ENCODE data around the gene TNFRSF4. TPM values are rescaled to one million over a fixed set of nuclear protein-coding genes. Genes with fewer than 3 reads are reported as not detected.

TNFRSF4 gene
- total and polyA plus RNA-seq, 2 donors (not counting 1 experiment from before 2014, with no cell fraction given): 0.63 to 1.8 TPM

- no peak overlapping the region for H3K27ac ChIP-seq (ENCODE audit: low read length in 2 of 2)
- ATAC-seq (ENCODE audit: low read depth) (no peak), DNase-seq (peak; percentile 29)
- H3K79me2 ChIP-seq (ENCODE audit: control insufficient read depth, insufficient read depth, low read length): no peaks in the 10 kb centered on the region
- CTCF ChIA-PET: interaction anchor here (0.6 kb wide), 1 partner anchor 95 kb away, joined by 3 read pairs; no protein-coding TSS in a partner anchor
- H2AFZ ChIP-seq (ENCODE audit: insufficient read depth, low read depth, low read length, poor library complexity, severe bottlenecking): no peak overlapping the region
- intact Hi-C loops (cut with micrococcal nuclease): no loop called here
- peaks cover 1 to 14% (median 5%) of the 10 kb centered on the region in 3 donors for H3K9me3 ChIP-seq (ENCODE audit: control extremely low read depth in 1 of 3, control insufficient read depth in 2 of 3, insufficient read depth in 1 of 3, low read length in 2 of 3)
- H3K27ac Mint-ChIP-seq: peak overlapping the region; percentile 50
- no peak overlapping the region for H3K4me3 ChIP-seq (ENCODE audit: control extremely low read depth in 1 of 5, extremely low read depth in 1 of 5, insufficient read depth in 1 of 5, low read depth in 2 of 5, low read length in 4 of 5)
- no peaks in the 10 kb centered on the region for H3K36me3 ChIP-seq (replicated peaks in 1 of 2; ENCODE audit: control extremely low read depth in 1 of 2, control insufficient read depth in 1 of 2, extremely low read depth in 1 of 2, insufficient read depth in 2 of 2, low read length in 1 of 2)
- peak overlapping the region; percentile 60 for H3K4me3 Mint-ChIP-seq
- no peaks in the 10 kb centered on the region for H3K27me3 Mint-ChIP-seq
- H3K4me1 ChIP-seq (ENCODE audit: control insufficient read depth in 2 of 2, insufficient read depth in 2 of 2, low read length in 2 of 2): peaks cover 5 to 7% of the 10 kb centered on the region in 2 donors
- H4K20me1 ChIP-seq (ENCODE audit: control insufficient read depth, insufficient read depth, low read length, poor library complexity, severe bottlenecking): no peaks in the 10 kb centered on the region
- POLR2A ChIA-PET: no interaction called here
- no peak overlapping the region for H3K9ac ChIP-seq (ENCODE audit: low read length)
- H3K9me3 Mint-ChIP-seq (ENCODE audit: insufficient read depth): peaks cover 5% of the 10 kb centered on the region
- 92% methylated on average over 21 of the region's 22 CpGs for WGBS (ENCODE audit: insufficient coverage)
- peaks cover 8% of the 10 kb centered on the region for H3K4me1 Mint-ChIP-seq
- no peak for TF ChIP-seq EZH2 (IDR thresholded peaks at IDR 0.05; ENCODE audit: borderline replicate concordance, insufficient read depth, low read depth, low read length, poor library complexity, severe bottlenecking)
- TF ChIP-seq CTCF (IDR thresholded peaks at IDR 0.05): no peak
- H3K4me2 ChIP-seq (replicated peaks; ENCODE audit: low read depth, low read length, poor library complexity, severe bottlenecking): no peak overlapping the region
- H3K27me3 ChIP-seq (replicated peaks in 1 of 4; ENCODE audit: control extremely low read depth in 1 of 4, control insufficient read depth in 3 of 4, insufficient read depth in 4 of 4, low read length in 3 of 4): peaks cover 0 to 10% (median 5%) of the 10 kb centered on the region in 4 experiments
Observed at GRCh38 chr1:1199141-1199960, 14.6 kb downstream of the TNFRSF4 start.
